ENCODE data around the gene CDHR1.

Gene CDHR1

DNA sequence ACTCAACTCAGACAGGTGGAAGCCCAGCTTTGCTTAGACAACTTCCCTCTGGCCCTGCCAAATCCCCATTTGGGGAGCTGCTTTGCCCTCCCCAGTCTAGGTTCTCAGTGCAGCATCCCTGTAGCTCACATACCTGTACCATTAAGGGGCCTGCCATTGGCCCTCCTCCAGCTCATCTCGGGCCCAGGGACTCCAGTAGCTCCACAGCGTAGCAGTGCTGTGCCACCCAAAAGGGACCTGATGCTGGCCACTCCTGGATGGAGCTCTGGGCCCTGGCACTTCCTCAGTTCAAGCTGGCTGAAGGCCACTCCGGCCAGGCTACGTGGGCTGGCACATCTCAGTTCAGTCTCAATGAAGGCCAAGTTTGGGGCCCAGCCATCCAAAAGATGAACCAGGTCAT lies 39.6 kb downstream of the CDHR1 start:
- no peak for DNase-seq (ENCODE audit: low read depth)

GRCh38 chr10:84234479-84234878 lies 40.1 kb downstream of the CDHR1 start:
- DNase-seq (ENCODE audit: low read depth) = no peak

DNA sequence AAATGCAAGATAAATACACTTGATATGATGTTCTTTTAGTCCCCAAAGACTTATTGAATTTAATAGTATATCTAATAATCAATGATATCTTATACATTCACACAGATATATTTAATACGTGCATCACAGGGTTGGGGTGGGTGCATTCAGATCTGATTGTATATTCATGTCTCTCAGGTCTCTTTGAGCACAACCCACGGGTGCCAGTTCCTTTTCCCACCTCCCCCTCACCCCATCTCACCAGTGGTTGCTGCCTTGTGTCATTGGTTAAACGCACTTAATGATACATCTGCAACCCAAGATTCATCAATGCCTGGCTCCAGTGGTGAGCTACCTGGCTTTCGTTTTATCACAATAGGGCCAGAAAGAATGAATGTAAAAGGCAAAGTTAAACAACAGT lies 40.8 kb downstream of the CDHR1 start:
- DNase-seq (ENCODE audit: low read depth) = no peak

DNA sequence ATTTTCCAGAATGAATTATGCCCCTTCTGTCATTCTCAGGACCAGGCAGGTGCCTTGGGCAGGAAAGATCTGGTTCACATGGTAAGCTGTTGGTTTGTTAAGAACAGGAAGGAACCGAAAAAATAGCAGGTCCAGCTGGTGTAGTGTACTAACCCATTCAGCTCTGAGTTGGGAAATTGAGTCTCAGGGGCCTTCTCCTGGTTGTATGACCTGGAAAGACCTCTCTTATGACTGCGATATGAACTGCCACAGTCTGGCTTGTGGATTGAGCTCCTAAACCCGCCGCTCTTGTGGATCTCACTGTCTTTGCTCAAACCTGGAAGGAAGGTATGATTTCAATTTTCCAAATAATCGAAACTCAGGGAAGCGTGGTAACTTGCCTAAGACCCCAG lies 42.5 kb downstream of the CDHR1 start:
- no peak for DNase-seq (ENCODE audit: low read depth)

DNA sequence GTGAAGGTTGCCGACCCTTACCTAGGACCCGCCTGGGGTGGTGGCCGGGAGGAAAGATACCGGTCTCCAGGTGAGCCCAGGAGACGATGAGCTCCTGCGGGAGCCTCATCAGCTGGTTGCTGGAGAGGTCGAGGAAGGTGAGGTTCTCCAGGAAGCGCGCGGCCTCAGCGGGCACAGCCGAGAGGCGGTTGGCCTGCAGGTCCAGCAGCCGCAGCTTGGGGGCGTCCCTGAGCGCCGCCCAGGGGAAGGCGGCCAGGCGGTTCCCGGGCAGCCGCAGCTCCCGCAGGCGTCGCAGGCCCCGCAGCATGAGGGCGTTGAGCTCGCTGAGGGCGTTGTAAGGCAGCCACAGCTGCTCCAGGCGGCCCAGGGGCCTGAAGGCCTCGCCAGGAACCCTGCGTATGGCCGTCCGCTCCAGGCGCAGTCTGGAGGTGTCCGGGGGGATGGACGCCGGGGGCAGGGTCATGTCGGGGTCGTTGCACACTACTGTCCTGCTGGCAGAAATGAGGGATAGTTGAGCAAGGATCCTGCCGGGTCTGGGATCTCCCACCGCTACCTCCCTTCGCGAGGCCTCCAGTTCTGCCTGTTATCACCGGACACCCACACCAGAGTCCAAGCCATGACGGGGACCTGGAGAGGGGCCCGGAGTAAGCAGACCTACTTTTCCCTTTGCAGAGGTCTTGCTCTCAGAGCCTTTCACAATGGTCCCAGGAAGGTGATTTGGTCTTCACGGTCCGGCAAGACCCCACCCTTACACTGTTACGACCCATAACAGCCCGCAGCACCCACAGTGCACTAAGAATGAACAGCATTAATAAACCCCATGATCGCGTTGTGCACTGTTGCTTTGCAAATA lies 43.1 kb downstream of the CDHR1 start:
- no peak for DNase-seq (ENCODE audit: low read depth)

DNA sequence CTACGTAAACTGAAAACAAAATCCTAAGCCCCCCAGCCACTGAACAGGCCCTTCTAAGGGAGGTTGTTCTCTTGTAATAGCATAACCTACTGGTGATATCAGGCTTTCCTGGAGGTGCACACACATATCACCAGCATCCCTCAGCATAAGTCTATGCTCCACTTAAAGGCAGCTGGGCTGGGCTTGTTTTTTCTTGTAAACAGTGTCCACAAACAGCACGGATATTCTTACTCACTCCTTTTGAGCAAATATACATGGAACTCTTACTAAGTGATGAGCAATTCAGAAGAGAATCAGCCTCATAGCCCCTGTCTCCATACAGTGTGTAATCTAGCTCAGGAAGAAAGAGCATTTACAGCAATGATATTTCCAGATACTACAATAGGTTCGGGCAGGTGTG lies 44.6 kb downstream of the CDHR1 start:
- no peak for DNase-seq (ENCODE audit: low read depth)

GRCh38 chr10:84241185-84241790 lies 47.0 kb downstream of the CDHR1 start, which contains the start of gene LRIT1:
Gene LRIT1 (minus strand): TSS chr10:84241546. CDS start chr10:84241439, 107 bp downstream.
- DNase-seq (ENCODE audit: low read depth) = no peak

DNA sequence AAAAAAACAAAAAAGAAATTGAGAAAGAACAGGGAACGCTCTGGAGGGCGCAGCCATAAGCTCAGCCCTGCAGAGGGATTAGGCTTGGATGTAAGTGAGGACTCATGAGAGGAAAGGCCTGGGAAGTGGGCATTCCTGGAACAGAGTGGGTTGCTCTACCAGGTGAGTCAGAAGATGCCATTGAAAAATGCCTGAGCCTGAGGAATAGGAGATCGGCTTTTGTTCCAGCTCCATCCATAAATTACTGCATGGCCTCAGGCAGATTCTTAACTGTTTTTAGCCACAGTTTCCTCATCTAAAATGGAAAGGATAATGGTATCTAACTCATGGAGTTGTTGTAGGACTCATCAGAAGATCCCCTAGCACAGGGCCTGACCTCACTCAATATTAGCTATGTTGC lies 49.4 kb downstream of the CDHR1 start:
- DNase-seq (ENCODE audit: low read depth) = no peak

- no peak for DNase-seq (ENCODE audit: low read depth)
These were observed 50.4 kb downstream of the CDHR1 start, which contains the start of gene RGR for GRCh38 chr10:84244651-84245270. Gene RGR (plus strand): TSS chr10:84245053. CDS start chr10:84245091, 38 bp downstream.

GRCh38 chr10:84247496-84247895 lies 53.2 kb downstream of the CDHR1 start:
- no peak for DNase-seq (ENCODE audit: low read depth)

- no peak for DNase-seq (ENCODE audit: low read depth)
These were observed 54.5 kb downstream of the CDHR1 start for GRCh38 chr10:84248794-84249193.

- no peak for DNase-seq (ENCODE audit: low read depth)
These were observed 60.5 kb downstream of the CDHR1 start for GRCh38 chr10:84254552-84255478.

DNA sequence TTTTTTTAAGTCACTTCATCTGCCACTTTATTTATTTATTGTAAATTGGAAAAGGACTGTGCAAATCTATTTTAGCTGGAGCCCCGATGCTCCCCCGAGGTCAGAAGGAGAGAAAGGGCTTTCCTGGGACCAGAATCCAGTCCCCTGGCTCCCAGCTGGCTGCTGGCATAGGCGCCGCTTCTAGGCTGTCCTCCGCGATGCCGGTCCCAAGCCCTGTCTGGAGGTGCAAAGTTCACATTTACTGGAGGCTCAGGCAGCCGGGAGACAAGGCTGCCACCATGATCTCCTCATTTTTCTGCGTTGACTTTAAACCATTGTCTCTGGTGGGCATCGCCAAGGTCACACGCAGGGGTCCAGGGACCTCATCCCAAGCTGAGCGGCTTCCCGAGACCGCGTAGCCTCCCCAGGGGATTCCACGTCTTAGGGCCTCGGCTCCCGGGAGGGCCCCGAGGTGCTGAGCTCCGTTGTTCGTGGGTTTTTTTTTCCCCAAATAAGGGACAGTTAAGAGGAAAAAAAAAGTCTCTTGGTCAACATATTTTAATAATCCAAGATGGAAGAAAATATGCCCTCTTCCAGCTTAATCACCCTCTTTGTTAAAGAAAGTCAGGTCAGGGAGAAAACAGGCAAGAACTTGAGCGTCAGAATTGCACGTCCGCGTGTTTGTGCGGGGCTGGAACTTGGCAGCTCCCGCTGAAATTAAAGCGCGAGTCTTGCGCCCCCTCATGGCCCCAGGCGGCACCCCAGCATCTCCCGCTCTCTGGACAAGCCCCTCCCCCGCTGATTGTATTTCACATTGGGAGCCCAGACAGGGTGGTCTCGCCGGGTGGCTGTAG lies 62.4 kb downstream of the CDHR1 start:
- DNase-seq (ENCODE audit: low read depth) = no peak

DNA sequence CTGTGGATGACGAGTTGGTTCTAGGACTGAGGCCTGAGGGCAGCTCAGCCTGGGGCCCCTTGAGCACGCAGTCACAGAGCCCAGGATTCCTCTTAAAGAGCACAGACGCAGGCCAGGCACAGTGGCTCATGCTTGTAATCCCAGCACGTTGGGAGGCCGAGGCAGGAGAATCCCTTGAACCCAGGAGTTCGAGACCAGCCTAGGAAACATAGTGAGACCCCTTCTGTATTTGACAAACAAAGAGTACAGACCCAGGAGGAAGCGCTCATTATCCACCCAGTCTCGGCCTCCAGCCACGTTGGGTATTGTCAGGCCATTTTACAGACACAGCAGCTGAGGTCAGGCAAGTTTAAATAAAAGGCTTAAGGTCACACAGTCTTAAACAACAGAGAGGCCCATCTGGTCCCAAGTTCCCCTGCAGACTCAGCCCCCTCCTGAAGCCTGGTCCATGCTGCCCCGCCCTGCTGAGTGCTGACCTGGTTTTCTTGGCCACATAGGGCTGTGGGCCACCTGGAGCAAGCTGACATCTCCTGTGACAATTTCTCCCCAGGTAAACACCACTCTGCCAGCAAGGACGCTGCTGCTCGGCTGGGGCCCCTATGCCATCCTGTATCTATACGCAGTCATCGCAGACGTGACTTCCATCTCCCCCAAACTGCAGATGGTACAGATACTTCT lies 63.1 kb downstream of the CDHR1 start:
- no peak for DNase-seq (ENCODE audit: low read depth)

GRCh38 chr10:84258034-84258695 lies 63.8 kb downstream of the CDHR1 start:
- DNase-seq (ENCODE audit: low read depth) = no peak

GRCh38 chr10:84261236-84261915 lies 67.0 kb downstream of the CDHR1 start:
- DNase-seq (ENCODE audit: low read depth) = no peak

DNA sequence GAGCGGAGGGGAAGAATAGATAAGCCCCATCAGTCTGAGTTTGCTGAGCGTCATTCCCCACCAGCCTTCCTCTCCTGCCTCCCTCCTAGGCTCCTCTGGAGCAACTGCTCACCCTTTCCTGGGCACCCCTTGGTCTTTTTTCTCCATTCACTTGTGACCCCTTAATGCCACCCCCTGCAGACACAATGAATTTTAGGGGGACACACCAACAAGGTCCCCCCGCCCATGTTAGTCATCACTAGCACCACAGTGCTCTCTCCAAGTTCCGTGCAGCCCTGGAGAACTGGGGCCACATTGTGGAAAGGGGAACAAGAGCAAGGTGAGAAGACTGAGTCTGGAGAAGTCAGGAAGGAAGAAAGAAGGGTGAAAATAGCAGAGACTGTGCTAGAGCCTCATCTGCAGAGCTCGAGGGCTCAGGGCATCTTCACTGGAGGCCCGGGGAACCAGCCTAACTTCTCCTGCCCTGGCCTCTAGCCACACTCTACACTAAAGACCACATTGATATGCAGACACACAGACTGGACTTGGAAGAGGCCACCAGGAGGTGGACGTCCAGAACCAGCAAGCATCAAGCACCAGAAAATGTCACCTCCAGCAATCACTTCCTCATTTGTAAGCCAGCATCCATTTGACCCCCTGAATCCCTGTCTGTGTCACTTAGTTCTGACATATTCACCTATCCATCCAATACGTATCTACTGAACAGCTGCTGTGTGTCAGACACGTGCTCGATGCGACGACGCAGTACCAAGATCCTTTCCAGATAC lies 68.0 kb downstream of the CDHR1 start:
- no peak for DNase-seq (ENCODE audit: low read depth)

DNA sequence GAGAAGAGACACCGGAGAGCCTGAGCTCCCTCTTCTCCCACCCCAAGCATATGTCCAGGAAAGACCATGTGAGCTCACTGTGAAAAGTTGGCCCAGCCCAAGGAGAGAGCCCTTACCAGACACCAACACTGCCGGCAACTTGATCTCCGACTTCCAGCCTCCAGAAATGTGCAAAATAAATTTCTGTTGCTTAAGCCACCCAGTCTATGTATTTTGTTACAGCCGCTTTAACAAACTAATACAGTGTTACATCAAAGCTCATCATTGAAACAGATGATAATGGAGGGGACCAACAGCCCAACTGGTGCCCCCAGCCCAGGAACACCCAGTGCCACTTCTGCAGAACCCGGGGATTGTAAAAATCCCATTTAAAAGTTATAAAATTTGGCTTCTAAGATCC lies 69.4 kb downstream of the CDHR1 start:
- no peak for DNase-seq (ENCODE audit: low read depth)

All from non-pigmented ciliary epithelial cell (primary cell).